NOMO-1 treated with dmso at 0.1 percent for 144 hours (cell line): ENCODE results near the gene SSH2.

Source experiments
- DNase-seq: peaks from one replicate; lab custom pipeline; 2025; ENCODE audit not compliant: unreplicated experiment; lab: John Stamatoyannopoulos, UW

Gene SSH2

DNA sequence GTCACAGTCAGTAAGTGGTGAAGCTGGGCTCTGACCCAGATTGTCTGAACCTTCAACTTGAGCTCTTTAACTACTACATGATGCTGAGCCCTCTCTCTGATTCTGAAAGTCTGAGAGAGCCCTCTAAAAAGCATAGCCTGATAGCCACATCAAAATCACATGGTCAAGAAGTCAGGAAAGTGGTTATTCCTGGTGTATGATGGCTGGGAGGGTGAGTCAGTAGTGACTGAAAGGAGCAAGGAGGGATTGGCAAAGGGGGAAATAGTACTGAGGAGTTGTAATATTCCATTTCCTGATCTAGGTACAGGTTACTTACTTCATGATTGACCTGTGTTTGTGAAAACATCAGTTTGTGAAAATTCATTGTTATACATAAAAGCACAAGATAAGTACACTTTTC is 89.1 kb downstream of the SSH2 start:
- DNase-seq = no peak

GRCh38 chr17:29839656-29840055 is 90.4 kb downstream of the SSH2 start:
- no peak for DNase-seq

- DNase-seq = no peak
Measured at GRCh38 chr17:29838961-29839360, 91.1 kb downstream of the SSH2 start.

DNA sequence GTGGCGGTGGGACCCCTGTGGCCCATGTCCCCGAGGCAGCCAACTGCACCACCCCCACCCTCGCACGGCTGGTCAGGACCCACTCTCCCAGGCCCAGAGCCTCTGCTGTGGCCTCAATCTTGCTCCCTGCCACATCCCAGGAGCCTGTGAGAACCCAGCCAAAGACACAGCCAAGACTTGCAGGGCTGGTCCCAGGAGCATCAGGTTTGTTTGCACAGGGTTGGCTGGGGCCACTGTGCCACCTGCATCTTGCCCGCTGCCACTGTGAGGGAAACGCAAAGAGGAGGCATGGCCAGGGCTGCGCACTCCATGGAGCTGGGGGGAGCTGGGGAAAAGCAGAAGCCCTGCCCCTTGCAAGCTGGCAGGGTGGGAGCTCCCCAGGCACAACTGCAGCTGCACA is 92.5 kb downstream of the SSH2 start:
- no peak for DNase-seq

- DNase-seq = peak; percentile 76
Measured at GRCh38 chr17:29836643-29837042, 93.4 kb downstream of the SSH2 start.

DNA sequence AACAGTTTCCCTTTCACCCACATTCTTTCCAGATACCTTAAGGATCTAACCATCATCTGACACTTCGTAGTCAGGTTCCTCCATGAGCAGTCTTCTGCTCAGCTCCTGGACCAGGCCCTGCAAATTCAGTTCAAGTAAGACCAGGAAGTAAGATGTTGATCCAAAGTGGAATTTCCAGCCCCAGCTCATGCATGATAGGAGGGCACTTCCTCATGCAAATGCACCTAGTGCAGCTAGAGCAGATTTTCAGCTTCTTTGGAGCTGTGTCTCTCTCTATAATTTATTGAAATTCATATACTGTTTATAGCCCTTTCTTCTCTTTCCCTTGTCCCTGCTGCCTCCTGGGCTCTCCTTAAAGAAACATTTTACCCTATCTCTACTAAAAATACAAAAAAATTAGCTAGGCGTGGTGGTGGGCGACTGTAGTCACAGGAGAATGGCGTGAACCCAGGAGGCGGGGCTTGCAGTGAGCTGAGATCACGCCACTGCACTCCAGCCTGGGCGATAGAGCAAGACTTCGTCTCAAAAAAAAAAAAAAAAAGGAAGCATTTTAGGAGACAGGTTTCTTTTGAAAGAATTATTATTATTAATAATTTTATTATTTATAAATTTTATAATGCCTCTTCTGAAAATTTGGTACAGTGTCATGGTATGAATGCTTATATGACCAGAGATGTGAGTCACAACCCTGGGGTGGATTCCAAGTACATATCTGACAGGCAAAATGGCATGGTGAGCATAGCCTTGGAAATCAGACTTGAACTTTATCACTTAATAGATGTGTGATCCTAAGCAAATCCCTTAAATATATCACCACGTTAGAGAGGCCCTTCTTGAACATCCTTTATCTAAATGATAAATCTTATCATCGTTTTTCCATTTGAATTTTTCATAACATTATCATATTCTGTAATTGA is 94.3 kb downstream of the SSH2 start:
- no peak for DNase-seq

- no peak for DNase-seq
Measured at GRCh38 chr17:29833801-29834200, 96.2 kb downstream of the SSH2 start.

GRCh38 chr17:29828676-29829284 is 101.2 kb downstream of the SSH2 start:
- DNase-seq = no peak

GRCh38 chr17:29827179-29827578 is 102.8 kb downstream of the SSH2 start:
- DNase-seq = no peak

DNA sequence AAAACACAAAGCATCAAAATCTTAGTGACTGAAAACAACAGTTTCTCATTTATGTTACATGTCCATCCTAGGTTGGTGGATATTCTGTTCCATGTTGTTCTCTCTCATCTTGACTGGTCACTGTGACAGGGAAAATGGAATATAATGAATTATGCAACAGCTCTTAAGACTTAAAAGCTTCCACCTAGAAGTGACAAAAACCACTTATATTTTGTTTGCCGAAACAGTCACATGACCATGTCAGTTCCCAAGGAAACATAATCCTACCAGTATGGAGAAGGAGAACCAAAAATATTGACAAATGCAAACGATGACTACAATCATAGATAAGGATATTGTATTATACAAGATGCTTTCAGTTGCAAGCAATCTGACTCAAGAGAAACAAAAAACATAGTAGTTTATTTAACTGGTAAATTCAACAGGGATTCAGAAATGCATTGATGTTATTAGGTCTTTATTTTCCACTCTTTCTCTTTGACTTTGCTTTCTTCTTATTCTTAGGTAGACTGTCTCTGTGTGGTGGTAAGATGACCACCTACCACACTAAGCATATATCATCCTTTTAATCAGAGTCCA is 103.8 kb downstream of the SSH2 start:
- no peak for DNase-seq

DNA sequence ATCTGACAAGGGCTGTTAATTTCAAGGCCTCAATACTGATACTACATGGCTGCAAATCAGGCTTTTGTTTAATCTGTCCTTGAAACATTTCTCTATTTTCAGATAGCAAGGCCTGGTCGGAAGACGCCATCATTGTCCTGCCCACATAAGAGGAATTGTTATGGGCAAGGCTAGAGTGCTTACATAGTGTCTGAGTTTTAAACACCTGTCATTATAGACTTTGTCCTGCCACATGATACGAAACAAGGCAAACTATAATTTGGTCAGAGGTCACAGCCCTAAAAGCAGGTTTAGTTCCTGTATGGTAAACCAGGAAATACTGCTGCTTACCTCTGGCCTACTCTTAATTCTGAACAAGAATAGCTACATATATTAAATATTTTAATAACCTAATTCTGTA is 104.4 kb downstream of the SSH2 start:
- no peak for DNase-seq

DNA sequence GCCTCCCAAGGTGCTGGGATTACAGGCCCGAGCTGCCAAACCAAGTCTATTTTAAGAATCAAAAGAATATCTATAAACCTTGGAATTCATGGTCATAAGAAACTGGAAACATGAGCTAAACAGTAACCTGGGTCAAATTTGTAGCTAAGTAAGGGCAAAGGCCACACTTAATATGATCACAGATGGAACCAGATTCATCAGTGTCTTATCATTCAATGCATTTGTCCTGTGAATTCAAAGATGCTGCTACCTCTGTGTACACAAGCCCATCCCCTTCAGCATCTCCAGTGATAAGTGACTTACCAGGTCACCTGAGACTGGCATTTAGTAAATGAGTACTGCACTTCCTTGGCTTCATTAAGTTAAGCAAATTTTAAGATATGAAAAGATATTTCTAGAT is 108.1 kb downstream of the SSH2 start:
- no peak for DNase-seq

DNA sequence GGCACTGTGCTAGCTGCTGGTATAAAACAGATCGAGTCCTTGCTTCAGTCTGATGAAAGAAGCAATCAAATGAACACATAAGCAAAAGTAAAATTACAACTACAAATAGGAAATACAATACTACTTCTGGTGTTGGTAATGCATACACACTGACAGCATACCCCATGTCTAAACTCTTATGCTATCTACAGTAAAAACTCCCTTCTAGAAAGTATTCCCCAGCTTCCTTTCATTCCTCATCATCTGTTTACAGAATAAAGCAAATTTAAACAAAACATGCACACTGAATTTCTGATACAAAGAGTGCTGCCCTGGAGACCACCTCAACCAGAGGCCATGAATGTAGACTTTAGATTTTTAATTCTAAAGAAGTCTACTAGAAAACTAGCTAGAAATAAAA is 109.6 kb downstream of the SSH2 start:
- no peak for DNase-seq

GRCh38 chr17:29807520-29808361 is 122.3 kb downstream of the SSH2 start:
- peak; percentile 26 for DNase-seq

DNA sequence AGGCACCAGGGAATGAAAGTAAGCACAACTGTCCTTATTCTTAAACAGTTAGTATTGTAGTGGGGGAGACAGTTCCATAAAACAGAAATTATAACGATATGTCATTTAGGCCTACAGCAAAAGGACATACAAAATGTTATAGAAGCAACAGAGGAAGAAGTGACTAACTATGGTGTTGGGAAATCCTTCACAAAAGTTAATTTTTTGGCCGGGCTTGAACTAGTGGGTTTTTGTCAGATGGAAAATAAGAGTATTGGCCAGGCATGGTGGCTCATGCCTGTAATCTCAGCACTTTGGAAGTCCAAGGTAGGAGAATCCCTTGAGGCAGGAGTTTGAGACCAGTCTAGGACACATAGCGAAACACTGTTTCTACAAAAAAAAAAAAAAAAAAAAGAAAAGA is 127.8 kb downstream of the SSH2 start:
- DNase-seq = peak; percentile 4

GRCh38 chr17:29800457-29800856 is 129.6 kb downstream of the SSH2 start:
- DNase-seq = no peak

- no peak for DNase-seq
Measured at GRCh38 chr17:29796652-29797051, 133.4 kb downstream of the SSH2 start.

DNA sequence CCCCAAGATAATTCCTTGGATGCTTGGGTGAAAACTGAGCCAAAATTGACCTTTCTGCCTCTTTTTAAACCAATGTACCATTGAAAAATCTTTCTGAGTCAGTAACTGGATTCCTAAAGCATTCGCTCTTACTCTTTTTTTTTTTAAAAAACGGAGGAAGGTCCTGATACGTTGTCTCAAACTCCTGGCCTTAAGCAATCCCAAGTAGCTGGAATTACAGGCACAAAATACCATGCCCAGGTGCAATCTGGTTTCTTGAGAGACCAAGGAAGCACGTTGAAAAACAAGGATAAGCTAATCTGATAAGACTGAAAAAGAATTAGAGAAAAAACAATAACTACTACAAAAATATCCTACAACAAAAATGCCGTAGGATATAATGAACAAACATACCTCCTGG is 136.5 kb downstream of the SSH2 start:
- DNase-seq = no peak

- peak; percentile 5 for DNase-seq
Measured at GRCh38 chr17:29791336-29792080, 138.5 kb downstream of the SSH2 start.
